Skeletal muscle tissue (tissue), 4 donors: Measurements from ENCODE around the gene PARD6A. TPM values are rescaled to one million over a fixed set of nuclear protein-coding genes. Genes with fewer than 3 reads are reported as not detected.

Experiments used
- H3K27ac ChIP-seq: one replicate; pipeline ENCODE4 v1.7.0; 2013; ENCODE audit warnings: mild to moderate bottlenecking, low read depth, low read length, inconsistent platforms
- H3K27me3 ChIP-seq, 3 donors: one replicate each; pipeline ENCODE4 v1.7.0; 2013; ENCODE audit warnings: low read length in 3 of 3; ENCODE audit not compliant: control insufficient read depth in 3 of 3, insufficient read depth in 3 of 3
- H3K36me3 ChIP-seq, 3 donors: one replicate each; pipeline ENCODE4 v1.7.0; 2013; ENCODE audit warnings: low read length in 3 of 3; ENCODE audit not compliant: control insufficient read depth in 3 of 3, insufficient read depth in 3 of 3
- H3K4me1 ChIP-seq, 3 donors: one replicate each; pipeline ENCODE4 v1.7.0; 2013; ENCODE audit warnings: low read length in 3 of 3, mild to moderate bottlenecking in 3 of 3; ENCODE audit not compliant: control insufficient read depth in 3 of 3, insufficient read depth in 3 of 3
- H3K4me3 ChIP-seq, 3 donors: one replicate each; pipeline ENCODE4 v1.7.0; 2013; ENCODE audit warnings: low read length in 3 of 3
- H3K9ac ChIP-seq, 3 donors: one replicate each; pipeline ENCODE4 v1.7.0; 2013; ENCODE audit warnings: low read length in 3 of 3, mild to moderate bottlenecking in 3 of 3, moderate library complexity in 2 of 3, low read depth in 1 of 3
- H3K9me3 ChIP-seq, 3 donors: one replicate each; pipeline ENCODE4 v1.7.0; 2013; ENCODE audit warnings: low read length in 3 of 3; ENCODE audit not compliant: control insufficient read depth in 3 of 3
- total RNA-seq: library from RNA; depleted of rRNA; stranded (reverse); fragments of >200 nt; gene quantifications from one replicate; pipeline ENCODE4 v1.2.3, GENCODE V29; 2014
- donor health status: Osteomylitis.

PARD6A gene
- total RNA-seq, 1 donor from 2014 or later = 0.52 TPM

DNA sequence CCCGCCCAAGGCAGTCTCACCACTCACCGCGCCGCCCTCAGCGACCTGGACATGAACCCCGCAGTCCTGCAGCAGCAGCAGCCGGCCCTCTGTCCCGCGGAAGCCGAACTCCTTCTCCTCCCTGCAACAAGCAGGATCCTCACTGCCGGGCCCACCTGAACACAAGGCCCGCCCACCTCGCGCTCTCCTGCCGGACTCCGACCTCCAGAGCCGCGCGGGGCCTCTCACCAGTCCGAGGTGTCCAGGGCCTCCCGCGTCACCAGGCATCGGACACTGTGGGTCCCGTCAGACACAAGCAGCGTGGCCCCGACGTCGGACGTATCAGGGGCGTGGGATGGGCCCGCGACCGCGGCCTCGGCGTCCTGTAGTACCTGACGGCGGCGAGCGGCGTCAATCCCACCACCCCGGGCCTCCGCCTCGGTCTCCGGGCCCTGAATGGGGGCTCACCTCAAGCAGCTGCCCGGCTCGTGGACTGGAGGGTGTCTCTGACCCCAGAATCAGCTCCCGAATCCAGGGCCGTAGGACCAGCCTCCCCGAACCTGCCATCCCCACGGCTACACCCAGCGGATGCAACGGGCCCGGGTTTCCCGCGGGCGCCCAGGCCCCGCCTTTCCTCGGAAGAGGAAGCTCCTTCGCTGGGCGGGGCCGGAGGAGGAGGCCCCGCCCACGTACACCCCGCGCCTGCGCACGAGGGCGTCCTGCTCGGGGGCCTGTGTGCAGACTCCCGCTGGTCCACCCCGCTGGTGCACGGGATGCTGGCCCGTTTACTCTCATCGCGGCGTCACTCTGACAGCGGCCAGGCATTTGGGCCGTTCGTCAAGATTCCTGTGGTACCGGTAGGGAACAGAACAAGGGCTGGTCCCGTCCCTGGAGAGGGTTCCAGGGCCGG, 841 bp upstream of the PARD6A start, which contains the start of gene ACD:
TSS of gene ACD (minus strand) at position 586 of the 889 bp plus-strand sequence. CDS start at position 546, 40 bp downstream.
- no peaks in the 10 kb centered on the region for H3K9me3 ChIP-seq
- H3K36me3 ChIP-seq = peaks cover 15 to 17% (median 17%) of the 10 kb centered on the region in 3 donors
- peak within 1 kb of the TSS; percentile 91 for H3K27ac ChIP-seq
- H3K4me3 ChIP-seq = peak within 1 kb of the TSS; percentile 99
- H3K9ac ChIP-seq = peak within 1 kb of the TSS; percentile 85 to 87 (median 86)
- H3K27me3 ChIP-seq = peaks cover under 1 to 13% (median 8%) of the 10 kb centered on the region in 3 donors
- peaks cover 22 to 29% (median 24%) of the 10 kb centered on the region in 3 donors for H3K4me1 ChIP-seq

DNA sequence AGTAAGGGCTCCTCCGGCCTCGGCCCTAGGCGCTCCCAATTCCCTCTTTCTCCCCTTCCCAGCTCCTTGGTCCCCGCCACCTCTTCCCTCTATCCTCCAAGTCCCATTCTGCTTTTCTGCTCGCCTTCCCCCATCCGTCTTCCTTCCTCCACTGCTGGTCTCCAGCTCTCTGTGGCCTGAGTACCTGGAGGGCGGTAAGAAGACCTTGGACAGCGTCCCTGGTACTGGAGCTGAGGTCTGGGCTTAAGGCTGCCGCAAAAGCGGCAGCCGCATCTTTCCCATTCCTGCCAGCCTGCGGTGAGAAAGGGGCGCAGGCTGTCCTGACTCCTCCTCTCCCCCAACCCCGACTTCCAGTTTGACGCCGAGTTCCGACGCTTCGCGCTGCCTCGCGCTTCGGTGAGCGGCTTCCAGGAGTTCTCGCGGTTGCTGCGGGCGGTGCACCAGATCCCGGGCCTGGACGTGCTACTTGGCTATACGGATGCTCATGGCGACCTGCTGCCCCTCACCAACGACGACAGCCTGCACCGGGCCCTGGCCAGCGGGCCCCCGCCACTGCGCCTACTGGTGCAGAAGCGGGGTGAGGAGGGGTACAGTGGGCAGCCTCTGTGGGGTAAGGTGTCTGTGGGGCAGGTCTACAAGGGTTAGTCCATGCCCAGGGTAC, 471 bp downstream of the PARD6A start:
- Histone ChIP-seq H3K27me3 (no peaks in the 10 kb centered on the region), H3K9ac (peak overlapping the region in 2 of 3 donors; percentile 27 to 72), H3K36me3 (peaks cover 15 to 17% (median 17%) of the 10 kb centered on the region in 3 donors), H3K9me3 (no peaks in the 10 kb centered on the region), H3K4me1 (peaks cover 25 to 37% (median 29%) of the 10 kb centered on the region in 3 donors), H3K4me3 (peak overlapping the region; percentile 69 to 99 (median 99)), H3K27ac (peak overlapping the region; percentile 20)

DNA sequence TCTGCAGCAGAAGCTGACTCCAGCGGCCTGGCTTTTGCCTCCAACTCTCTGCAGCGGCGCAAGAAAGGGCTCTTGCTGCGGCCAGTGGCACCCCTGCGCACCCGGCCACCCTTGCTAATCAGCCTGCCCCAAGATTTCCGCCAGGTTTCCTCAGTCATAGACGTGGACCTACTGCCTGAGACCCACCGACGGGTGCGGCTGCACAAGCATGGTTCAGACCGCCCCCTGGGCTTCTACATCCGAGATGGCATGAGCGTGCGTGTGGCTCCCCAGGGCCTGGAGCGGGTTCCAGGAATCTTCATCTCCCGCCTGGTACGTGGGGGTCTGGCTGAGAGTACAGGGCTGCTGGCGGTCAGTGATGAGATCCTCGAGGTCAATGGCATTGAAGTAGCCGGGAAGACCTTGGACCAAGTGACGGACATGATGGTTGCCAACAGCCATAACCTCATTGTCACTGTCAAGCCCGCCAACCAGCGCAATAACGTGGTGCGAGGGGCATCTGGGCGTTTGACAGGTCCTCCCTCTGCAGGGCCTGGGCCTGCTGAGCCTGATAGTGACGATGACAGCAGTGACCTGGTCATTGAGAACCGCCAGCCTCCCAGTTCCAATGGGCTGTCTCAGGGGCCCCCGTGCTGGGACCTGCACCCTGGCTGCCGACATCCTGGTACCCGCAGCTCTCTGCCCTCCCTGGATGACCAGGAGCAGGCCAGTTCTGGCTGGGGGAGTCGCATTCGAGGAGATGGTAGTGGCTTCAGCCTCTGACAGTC, 1.3 kb downstream of the PARD6A start:
- Histone ChIP-seq H3K27ac (no peak overlapping the region), H3K4me3 (no peak overlapping the region), H3K27me3 (no peaks in the 10 kb centered on the region), H3K9ac (peak overlapping the region in 1 of 3 donors; percentile 72), H3K4me1 (peaks cover 28 to 42% (median 32%) of the 10 kb centered on the region in 3 donors), H3K9me3 (no peaks in the 10 kb centered on the region), H3K36me3 (peaks cover 15 to 17% (median 17%) of the 10 kb centered on the region in 3 donors)

DNA sequence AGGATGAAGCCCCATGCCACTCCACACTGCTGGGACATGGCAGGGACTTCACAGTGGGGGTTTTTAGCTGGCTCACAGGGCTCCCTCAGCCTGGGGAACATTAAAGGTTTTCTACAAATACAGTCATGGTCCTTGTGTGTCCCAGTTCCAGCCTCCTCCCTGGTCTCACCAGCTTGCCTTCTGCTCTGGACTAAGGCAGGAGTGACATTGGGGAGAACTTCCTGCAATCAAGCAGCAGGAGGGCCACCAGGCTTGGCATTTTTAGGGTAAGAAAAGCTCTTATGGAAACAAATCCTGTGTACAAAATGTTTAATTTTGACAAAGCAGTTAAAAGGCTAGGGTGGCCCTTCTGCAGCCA, 1.9 kb downstream of the PARD6A start:
- Histone ChIP-seq H3K27ac (no peak overlapping the region), H3K9ac (no peak overlapping the region), H3K9me3 (no peaks in the 10 kb centered on the region), H3K4me1 (peaks cover 34 to 47% (median 38%) of the 10 kb centered on the region in 3 donors), H3K27me3 (no peaks in the 10 kb centered on the region), H3K4me3 (no peak overlapping the region), H3K36me3 (peaks cover 12 to 15% (median 14%) of the 10 kb centered on the region in 3 donors)

DNA sequence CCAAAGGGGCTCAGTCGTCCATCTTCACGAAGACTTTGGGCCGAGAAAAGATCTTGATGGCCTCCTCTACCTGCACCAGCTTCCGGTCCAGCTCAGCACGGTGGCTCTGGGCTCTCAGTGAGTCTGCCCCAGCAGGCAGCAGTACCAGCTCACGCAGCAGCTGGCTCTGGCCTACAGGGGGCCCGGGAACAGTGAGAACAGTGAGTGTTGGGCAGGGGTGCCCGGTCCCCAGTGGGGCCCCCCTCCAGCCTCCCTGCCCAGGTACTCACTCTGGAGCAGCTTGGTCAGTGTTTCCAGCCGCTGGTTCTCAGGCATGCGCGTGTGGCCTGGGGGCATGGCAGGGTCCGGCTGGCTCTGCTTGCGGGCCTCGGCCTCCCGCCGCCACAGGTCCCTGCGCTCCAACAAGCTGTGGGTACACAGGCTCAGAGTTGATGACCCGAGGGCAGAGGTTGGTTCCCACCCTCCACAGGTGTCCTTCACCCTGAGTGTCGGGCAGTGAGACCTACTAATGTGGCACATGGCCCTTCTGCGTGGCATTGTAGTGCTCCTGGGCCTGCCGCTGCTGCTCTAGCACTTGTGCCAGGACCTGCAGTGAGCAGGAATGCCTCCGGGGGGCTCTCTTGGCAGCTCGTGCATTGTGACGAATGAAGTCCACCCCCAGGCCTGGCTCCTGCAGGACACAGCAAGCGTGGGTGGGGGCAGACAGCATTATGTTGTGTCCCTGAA, 2.6 kb downstream of the PARD6A start:
- Histone ChIP-seq H3K36me3 (peaks cover 7 to 9% (median 8%) of the 10 kb centered on the region in 3 donors), H3K9ac (no peak overlapping the region), H3K27ac (no peak overlapping the region), H3K4me3 (no peak overlapping the region), H3K4me1 (peaks cover 40 to 54% (median 44%) of the 10 kb centered on the region in 3 donors), H3K27me3 (no peaks in the 10 kb centered on the region), H3K9me3 (no peaks in the 10 kb centered on the region)

DNA sequence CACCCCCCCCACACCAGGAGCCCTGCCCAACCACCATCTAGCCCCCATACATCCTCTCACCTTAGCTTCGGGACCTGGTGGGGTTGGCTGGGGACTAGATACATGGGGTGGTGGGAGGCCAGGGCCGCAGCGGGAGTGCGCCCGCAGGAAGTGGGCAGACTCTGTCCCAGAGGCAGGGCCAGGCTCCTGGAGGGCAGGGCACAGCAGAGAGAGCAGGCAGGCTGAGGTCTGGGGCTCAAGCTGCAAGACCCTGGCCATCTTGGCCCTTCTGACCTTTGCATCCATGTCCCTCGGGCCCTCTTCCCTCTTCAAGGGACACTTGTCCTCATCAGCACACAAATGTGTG, 3.1 kb downstream of the PARD6A start:
- no peaks in the 10 kb centered on the region for H3K27me3 ChIP-seq
- no peak overlapping the region for H3K27ac ChIP-seq
- H3K9me3 ChIP-seq = no peaks in the 10 kb centered on the region
- H3K4me1 ChIP-seq = peaks cover 38 to 51% (median 40%) of the 10 kb centered on the region in 3 donors
- H3K36me3 ChIP-seq = peaks cover 4 to 8% (median 7%) of the 10 kb centered on the region in 3 donors
- no peak overlapping the region for H3K9ac ChIP-seq
- H3K4me3 ChIP-seq = no peak overlapping the region

DNA sequence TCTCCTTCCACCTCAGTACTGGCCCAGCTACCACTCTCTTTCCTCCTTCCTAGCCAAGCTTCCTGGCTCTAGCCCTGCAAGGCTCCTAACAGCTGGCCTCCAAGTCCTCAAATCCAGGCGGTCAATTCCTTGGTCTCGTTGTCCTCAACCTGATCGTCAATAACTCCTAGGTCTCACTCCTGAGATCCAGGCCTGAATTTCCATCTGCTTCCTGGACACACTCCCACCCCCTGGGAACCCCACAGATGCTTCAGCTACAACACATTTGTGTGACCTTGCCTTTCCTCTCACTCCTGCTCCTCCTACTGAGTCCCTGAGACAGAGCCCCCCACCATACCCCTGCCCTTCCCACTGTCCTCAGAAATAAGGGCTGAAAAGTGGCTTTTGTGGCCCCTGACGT, 3.5 kb downstream of the PARD6A start:
- Histone ChIP-seq H3K36me3 (peaks cover 4 to 8% (median 7%) of the 10 kb centered on the region in 3 donors), H3K9me3 (no peaks in the 10 kb centered on the region), H3K4me1 (peaks cover 34 to 47% (median 36%) of the 10 kb centered on the region in 3 donors), H3K27me3 (no peaks in the 10 kb centered on the region), H3K9ac (no peak overlapping the region), H3K27ac (no peak overlapping the region), H3K4me3 (no peak overlapping the region)

DNA sequence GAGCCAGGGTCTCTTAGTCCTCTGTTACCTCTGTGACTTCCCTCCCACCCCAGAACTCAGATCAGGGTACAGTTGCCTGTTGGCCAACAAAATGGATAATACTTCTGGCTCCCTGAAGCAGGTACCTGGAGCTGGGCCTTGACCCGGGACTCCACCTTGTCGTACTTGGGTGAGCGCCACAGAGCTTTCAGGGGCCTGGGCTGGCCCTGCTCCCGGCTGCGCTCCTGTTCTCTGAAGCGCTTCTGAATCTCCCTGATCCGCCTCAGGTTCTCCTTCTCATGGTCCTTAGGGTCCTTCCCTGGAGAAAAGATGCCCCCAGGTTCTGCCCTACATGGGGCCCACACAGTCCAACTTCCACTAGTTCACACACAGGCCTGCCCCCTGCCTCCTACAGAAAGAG, 4.1 kb downstream of the PARD6A start:
- Histone ChIP-seq H3K27ac (no peak overlapping the region), H3K9ac (no peak overlapping the region), H3K36me3 (peaks cover 4 to 8% (median 7%) of the 10 kb centered on the region in 3 donors)

DNA sequence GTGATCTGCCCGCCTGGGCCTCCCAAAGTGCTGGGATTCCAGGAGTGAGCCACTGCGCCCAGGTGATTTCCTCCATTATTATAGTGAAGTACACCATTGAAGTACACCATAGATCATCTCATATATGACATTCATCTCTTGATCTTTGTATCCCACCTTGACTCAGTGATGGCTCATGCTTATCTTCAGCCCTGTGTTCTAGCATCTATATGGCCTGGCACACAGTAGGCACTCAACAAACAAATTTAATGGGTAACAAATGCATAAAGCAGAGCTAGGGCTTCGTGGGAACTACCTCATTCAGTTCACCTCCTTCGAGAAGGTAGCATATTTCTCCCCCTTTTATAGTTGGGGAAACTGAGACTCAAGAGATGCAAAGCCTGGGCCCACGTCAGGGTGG, 4.8 kb downstream of the PARD6A start:
- peaks cover 4 to 8% (median 7%) of the 10 kb centered on the region in 3 donors for H3K36me3 ChIP-seq
- no peak overlapping the region for H3K27ac ChIP-seq
- peaks cover 26 to 35% (median 27%) of the 10 kb centered on the region in 3 donors for H3K4me1 ChIP-seq
- no peaks in the 10 kb centered on the region for H3K27me3 ChIP-seq
- no peaks in the 10 kb centered on the region for H3K9me3 ChIP-seq
- peak overlapping the region in 2 of 3 donors; percentile 41 to 88 for H3K4me3 ChIP-seq
- H3K9ac ChIP-seq = peak overlapping the region in 2 of 3 donors; percentile 50 to 67

More for the DNA sequence above, 4.1 kb downstream of the PARD6A start:
- no peaks in the 10 kb centered on the region for H3K9me3 ChIP-seq
- H3K4me3 ChIP-seq = no peak overlapping the region
- no peaks in the 10 kb centered on the region for H3K27me3 ChIP-seq
- H3K4me1 ChIP-seq = peaks cover 28 to 41% (median 30%) of the 10 kb centered on the region in 3 donors
